GM21786 (cell line): Measurements from ENCODE around the gene ST6GALNAC2.

Experiments used
- ATAC-seq: cut with Tn5 transposase; IDR thresholded peaks from one replicate; pipeline ENCODE4 v1.9.1; 2021; ENCODE audit not compliant: unreplicated experiment

The ST6GALNAC2 gene

GRCh38 chr17:76556765-76557367, 28.8 kb downstream of the ST6GALNAC2 start:
- no peak for ATAC-seq

- no peak for ATAC-seq
Observed at GRCh38 chr17:76554131-76554530, 31.5 kb downstream of the ST6GALNAC2 start.

GRCh38 chr17:76553178-76553908, 32.3 kb downstream of the ST6GALNAC2 start:
- ATAC-seq, result no peak

- ATAC-seq, result no peak
Observed at GRCh38 chr17:76551685-76552084, 34.0 kb downstream of the ST6GALNAC2 start.

GRCh38 chr17:76550712-76551615, 34.7 kb downstream of the ST6GALNAC2 start:
- ATAC-seq, result no peak

GRCh38 chr17:76549539-76549938, 36.1 kb downstream of the ST6GALNAC2 start:
- no peak for ATAC-seq

GRCh38 chr17:76549215-76549518, 36.5 kb downstream of the ST6GALNAC2 start:
- ATAC-seq, result no peak

- no peak for ATAC-seq
Observed at GRCh38 chr17:76548378-76549214, 37.1 kb downstream of the ST6GALNAC2 start.

- no peak for ATAC-seq
Observed at GRCh38 chr17:76547642-76548202, 37.9 kb downstream of the ST6GALNAC2 start.

- no peak for ATAC-seq
Observed at GRCh38 chr17:76547183-76547641, 38.4 kb downstream of the ST6GALNAC2 start.

- ATAC-seq, result no peak
Observed at GRCh38 chr17:76546556-76547182, 39.0 kb downstream of the ST6GALNAC2 start.

- no peak for ATAC-seq
Observed at GRCh38 chr17:76545918-76546555, 39.6 kb downstream of the ST6GALNAC2 start.

- ATAC-seq, result no peak
Observed at GRCh38 chr17:76544546-76545365, 40.9 kb downstream of the ST6GALNAC2 start.

- ATAC-seq, result no peak
Observed at GRCh38 chr17:76543826-76544545, 41.7 kb downstream of the ST6GALNAC2 start.

- ATAC-seq, result no peak
Observed at GRCh38 chr17:76543482-76543825, 42.2 kb downstream of the ST6GALNAC2 start.

- no peak for ATAC-seq
Observed at GRCh38 chr17:76542984-76543383, 42.7 kb downstream of the ST6GALNAC2 start.

- ATAC-seq, result no peak
Observed at GRCh38 chr17:76542566-76542971, 43.1 kb downstream of the ST6GALNAC2 start.
